A673 (cell line): ENCODE measurements around the gene DAPK3.

Experiments
- EZH2 ChIP-seq: fragments of 200-600 bp; sonication (generic); IDR thresholded peaks from 2 replicates; pipeline ENCODE4 v1.6.1; 2017; ENCODE audit warnings: borderline replicate concordance, low read depth, mild to moderate bottlenecking, mixed read lengths, antibody characterized with exemption, low read length; ENCODE audit not compliant: poor library complexity, severe bottlenecking
- TF ChIP-seq, protein P1 (sequence below): fragments of 300-800, 200-600 bp; sonication (generic); conservative IDR thresholded peaks from 2 replicates; pipeline ENCODE4 v1.5.1; 2017; ENCODE audit warnings: low read depth, mild to moderate bottlenecking, antibody characterized with exemption, low read length, moderate library complexity, mixed read lengths

DNA sequence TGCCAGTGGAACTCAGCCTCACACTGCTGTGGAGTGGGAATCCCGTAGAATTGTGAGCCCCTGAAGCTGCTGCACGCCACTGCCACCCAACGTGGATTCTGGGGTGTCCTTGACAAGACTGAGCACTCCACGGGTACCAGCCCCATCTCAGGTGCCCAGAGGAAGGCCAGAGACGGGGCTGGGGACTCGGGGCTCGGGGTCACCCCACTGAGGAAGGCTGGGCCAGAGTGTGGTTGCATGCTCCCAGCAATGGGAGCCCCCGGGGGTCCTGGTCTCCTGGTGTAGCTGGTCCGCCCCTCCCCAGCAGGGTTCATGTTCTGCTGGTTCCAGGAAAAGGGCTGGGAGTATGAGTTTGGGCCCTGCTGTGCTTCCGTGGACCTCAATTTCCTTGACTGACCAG is 15.2 kb downstream of the DAPK3 start:
- TF ChIP-seq, protein P1, sequence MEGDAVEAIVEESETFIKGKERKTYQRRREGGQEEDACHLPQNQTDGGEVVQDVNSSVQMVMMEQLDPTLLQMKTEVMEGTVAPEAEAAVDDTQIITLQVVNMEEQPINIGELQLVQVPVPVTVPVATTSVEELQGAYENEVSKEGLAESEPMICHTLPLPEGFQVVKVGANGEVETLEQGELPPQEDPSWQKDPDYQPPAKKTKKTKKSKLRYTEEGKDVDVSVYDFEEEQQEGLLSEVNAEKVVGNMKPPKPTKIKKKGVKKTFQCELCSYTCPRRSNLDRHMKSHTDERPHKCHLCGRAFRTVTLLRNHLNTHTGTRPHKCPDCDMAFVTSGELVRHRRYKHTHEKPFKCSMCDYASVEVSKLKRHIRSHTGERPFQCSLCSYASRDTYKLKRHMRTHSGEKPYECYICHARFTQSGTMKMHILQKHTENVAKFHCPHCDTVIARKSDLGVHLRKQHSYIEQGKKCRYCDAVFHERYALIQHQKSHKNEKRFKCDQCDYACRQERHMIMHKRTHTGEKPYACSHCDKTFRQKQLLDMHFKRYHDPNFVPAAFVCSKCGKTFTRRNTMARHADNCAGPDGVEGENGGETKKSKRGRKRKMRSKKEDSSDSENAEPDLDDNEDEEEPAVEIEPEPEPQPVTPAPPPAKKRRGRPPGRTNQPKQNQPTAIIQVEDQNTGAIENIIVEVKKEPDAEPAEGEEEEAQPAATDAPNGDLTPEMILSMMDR, result no peak
- no peak for TF ChIP-seq EZH2
